Activated naive CD4-positive, alpha-beta T cell treated with anti-CD3 and anti-CD28 coated beads, Interleukin-2, amount 10 ng/mL, durations not matched to agents 7 days and 5 days (primary cell): ENCODE data around the gene STAC3.

ENCODE experiments used
- CTCF ChIA-PET: fragments of 350-600 bp; sonication (Branson Sonifier 250); formaldehyde crosslinking; loops from one replicate; lab custom pipeline; 2021; ENCODE audit warnings: antibody characterized with exemption; lab: Charles Lee
- DNase-seq: peaks from one replicate; pipeline ENCODE4 v3.0.0-alpha.2; 2020
- H3K27ac Mint-ChIP-seq: one replicate; pipeline ENCODE4 v1.8.0; 2021; ENCODE audit warnings: mild to moderate bottlenecking, moderate library complexity, mixed read lengths
- H3K27me3 Mint-ChIP-seq: one replicate; pipeline ENCODE4 v1.8.0; 2021; ENCODE audit warnings: mild to moderate bottlenecking, mixed read lengths
- H3K36me3 Mint-ChIP-seq: one replicate; pipeline ENCODE4 v1.8.0; 2021; ENCODE audit warnings: mixed read lengths
- H3K4me1 Mint-ChIP-seq: one replicate; pipeline ENCODE4 v1.8.0; 2021; ENCODE audit warnings: mixed read lengths
- H3K4me3 Mint-ChIP-seq: one replicate; pipeline ENCODE4 v1.8.0; 2021; ENCODE audit warnings: mild to moderate bottlenecking, moderate library complexity, mixed read lengths
- H3K9me3 Mint-ChIP-seq: one replicate; pipeline ENCODE4 v1.8.0; 2021; ENCODE audit warnings: mixed read lengths

STAC3 gene

DNA sequence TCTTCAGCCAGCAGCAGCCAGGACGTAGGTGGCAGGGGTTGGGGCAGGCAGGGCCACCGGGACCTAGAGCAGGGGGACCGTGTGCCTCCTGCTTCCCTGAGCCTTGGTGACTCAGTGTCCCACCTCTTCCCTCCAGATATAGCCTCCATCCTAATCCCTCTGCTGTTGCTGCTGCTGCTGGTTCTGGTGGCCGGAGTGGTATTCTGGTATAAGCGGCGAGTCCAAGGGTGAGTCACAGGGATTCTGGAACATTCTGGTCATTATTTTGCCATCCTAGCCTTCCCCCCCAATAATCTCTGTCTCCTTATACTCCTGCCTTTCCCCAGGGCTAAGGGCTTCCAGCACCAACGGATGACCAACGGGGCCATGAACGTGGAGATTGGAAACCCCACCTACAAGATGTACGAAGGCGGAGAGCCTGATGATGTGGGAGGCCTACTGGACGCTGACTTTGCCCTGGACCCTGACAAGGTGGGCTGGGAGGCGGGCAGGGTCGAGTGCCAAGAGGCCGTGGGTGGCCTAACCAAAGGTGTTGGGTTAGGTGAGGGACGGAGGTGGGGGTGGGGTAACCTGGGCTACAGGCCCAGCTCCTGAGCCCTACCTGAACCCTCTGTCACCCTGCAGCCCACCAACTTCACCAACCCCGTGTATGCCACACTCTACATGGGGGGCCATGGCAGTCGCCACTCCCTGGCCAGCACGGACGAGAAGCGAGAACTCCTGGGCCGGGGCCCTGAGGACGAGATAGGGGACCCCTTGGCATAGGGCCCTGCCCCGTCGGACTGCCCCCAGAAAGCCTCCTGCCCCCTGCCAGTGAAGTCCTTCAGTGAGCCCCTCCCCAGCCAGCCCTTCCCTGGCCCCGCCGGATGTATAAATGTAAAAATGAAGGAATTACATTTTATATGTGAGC lies 38.9 kb downstream of the STAC3 start:
- Mint-ChIP-seq H3K4me3 (no peak overlapping the region), H3K9me3 (no peaks in the 10 kb centered on the region), H3K27me3 (peaks cover 51% of the 10 kb centered on the region), H3K4me1 (peaks cover 31% of the 10 kb centered on the region), H3K36me3 (no peaks in the 10 kb centered on the region), H3K27ac (no peak overlapping the region)
- no peak for DNase-seq
- CTCF ChIA-PET = interaction anchor here (2.4 to 10.5 kb wide), 4 partner anchors 16 to 246 kb away, joined by 10 to 318 read pairs (median 68); partner anchors contain the start of genes GLI1, SHMT2 and STAC3

DNA sequence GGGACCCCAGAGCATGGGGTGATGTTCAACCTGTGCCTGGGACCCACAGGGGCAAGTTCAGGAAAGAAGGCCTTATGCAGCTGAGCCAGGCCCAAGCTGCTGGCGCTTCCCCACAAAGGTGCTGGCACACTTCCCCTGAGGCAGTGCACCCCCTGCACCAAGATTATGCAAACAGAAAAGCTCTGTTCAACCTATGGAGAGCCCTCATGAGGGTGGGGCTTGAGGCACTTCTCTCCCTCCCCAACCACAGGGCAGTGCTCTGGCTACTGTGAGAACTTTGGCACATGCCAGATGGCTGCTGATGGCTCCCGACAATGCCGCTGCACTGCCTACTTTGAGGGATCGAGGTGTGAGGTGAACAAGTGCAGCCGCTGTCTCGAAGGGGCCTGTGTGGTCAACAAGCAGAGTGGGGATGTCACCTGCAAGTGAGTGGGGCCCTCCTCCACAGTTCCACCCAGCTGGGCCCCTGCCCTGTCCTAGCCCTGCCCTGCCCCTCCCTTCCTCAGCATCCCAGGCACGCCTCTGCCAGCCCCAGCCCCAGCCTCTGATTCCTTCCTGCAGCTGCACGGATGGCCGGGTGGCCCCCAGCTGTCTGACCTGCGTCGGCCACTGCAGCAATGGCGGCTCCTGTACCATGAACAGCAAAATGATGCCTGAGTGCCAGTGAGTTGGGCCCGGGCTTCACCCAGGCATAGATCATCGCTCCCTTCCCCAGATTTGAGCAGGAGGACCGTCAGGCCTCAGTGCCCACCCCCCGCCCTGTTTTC lies 39.9 kb downstream of the STAC3 start:
- no peaks in the 10 kb centered on the region for H3K36me3 Mint-ChIP-seq
- peaks cover 31% of the 10 kb centered on the region for H3K4me1 Mint-ChIP-seq
- CTCF ChIA-PET = interaction anchor here (10.5 kb wide), 1 partner anchor 31 kb away, joined by 318 read pairs; a partner anchor contains a TSS

DNA sequence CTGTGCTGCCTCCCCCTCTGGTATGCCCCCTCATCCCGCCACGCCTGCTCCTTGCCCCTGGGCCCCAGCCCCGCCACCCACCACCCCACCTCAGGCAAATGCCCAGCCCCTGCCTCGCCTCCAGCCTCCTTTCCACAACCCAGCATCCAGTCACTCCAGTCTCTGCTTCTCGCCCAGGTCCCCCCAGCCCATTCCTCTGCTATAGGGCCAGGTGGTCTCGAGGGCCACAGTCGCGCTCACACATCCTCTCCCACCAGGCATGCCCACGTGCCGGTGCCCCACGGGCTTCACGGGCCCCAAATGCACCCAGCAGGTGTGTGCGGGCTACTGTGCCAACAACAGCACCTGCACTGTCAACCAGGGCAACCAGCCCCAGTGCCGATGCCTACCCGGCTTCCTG lies 40.5 kb downstream of the STAC3 start:
- Mint-ChIP-seq H3K4me3 (no peak overlapping the region), H3K9me3 (no peaks in the 10 kb centered on the region), H3K27me3 (peaks cover 37% of the 10 kb centered on the region), H3K36me3 (no peaks in the 10 kb centered on the region), H3K27ac (no peak overlapping the region), H3K4me1 (peaks cover 24% of the 10 kb centered on the region)
- CTCF ChIA-PET = interaction anchor here (10.5 kb wide), 1 partner anchor 31 kb away, joined by 318 read pairs; a partner anchor contains a TSS
- DNase-seq = no peak

More for the DNA sequence above, 39.9 kb downstream of the STAC3 start:
- DNase-seq = no peak
- H3K27ac Mint-ChIP-seq = no peak overlapping the region
- no peak overlapping the region for H3K4me3 Mint-ChIP-seq
- H3K9me3 Mint-ChIP-seq = no peaks in the 10 kb centered on the region
- H3K27me3 Mint-ChIP-seq = peaks cover 44% of the 10 kb centered on the region

DNA sequence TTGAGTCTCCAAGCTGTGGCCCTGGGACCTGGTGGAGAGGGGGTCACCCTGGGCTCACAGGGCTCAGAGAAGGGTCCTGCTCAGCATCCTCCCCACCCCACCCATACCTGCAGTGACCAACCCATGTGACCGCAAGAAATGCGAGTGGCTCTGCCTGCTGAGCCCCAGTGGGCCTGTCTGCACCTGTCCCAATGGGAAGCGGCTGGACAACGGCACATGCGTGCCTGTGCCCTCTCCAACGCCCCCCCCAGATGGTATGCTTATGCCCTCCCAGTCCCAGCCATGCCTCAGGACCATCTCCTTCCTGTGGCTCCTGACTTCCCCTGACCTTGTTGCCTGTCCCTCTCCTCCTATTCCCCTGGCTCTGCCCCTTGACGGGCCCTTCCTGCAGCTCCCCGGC lies 41.1 kb downstream of the STAC3 start:
- Mint-ChIP-seq H3K27ac (no peak overlapping the region), H3K36me3 (no peaks in the 10 kb centered on the region), H3K9me3 (no peaks in the 10 kb centered on the region), H3K27me3 (peaks cover 32% of the 10 kb centered on the region), H3K4me1 (peaks cover 20% of the 10 kb centered on the region), H3K4me3 (no peak overlapping the region)
- DNase-seq = no peak
- CTCF ChIA-PET = interaction anchor here (10.5 kb wide), 1 partner anchor 32 kb away, joined by 318 read pairs; a partner anchor contains a TSS

DNA sequence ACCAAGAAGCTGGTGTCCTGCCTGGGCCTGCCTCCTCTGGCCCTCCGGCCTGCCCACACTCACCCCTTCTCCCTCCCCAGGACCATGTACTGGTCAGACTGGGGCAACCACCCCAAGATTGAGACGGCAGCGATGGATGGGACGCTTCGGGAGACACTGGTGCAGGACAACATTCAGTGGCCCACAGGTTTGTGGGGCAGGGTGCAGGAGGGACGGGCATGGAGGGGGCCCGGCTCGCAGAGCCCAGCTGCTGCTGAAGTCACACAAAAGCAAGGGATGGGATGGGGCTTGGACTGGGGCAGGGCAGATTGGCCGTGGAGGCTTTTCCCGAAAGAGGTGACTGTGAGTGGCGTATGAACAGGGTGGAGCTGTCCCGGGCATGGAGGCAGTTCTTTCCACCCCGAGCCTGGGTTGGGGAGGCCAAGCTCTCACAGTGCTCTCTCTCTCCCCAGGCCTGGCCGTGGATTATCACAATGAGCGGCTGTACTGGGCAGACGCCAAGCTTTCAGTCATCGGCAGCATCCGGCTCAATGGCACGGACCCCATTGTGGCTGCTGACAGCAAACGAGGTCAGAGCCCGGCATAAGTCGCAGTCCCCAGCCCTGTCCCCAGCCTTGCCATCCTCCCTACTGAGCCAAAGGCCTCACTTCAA lies 42.2 kb downstream of the STAC3 start:
- Mint-ChIP-seq H3K4me3 (no peak overlapping the region), H3K27ac (no peak overlapping the region), H3K27me3 (peaks cover 20% of the 10 kb centered on the region), H3K9me3 (no peaks in the 10 kb centered on the region), H3K4me1 (peaks cover 9% of the 10 kb centered on the region), H3K36me3 (no peaks in the 10 kb centered on the region)
- no peak for DNase-seq
- CTCF ChIA-PET = interaction anchor here (0.9 to 1.4 kb wide), 2 partner anchors 32 to 34 kb away, joined by 4 to 5 read pairs; no protein-coding TSS in a partner anchor

DNA sequence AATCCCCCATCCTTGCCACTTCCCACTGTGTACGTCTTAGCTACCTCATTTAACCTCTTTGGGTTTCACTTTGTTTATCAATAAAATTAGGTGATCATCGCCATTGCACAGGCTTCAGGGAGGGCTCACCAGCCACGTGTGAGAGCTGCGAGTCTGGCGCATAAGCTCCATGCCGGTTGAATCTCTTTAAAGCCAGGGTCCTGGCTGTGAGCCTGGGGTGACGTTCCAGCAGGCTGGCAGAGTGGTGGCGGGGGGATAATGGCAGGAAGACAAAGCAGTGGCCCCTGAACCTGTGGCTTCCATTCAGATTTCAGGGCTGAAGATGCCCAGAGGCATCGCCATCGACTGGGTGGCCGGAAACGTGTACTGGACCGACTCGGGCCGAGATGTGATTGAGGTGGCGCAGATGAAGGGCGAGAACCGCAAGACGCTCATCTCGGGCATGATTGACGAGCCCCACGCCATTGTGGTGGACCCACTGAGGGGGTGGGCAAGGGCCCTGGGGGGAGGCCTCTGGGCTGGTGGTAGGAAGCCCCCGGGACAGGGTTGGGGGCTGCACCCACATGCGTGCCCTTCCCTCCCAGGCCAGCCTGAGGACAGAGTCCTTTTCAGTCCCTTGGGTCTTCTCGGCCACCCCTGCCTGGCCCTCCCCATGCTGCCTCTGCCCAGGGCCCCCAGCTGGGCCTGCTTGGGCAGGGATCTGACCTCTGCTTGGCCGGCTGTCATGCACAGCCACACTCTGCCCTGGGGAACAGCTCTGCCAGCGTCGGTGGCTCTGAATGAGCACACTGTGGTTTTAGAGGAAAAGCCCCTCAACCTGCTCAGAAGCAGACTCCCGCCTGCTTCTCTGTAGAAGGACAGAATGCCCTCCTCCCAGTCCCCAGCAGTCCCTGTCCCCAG lies 43.0 kb downstream of the STAC3 start:
- Mint-ChIP-seq H3K4me3 (no peak overlapping the region), H3K27me3 (peaks cover 13% of the 10 kb centered on the region), H3K4me1 (peaks cover 3% of the 10 kb centered on the region), H3K9me3 (no peaks in the 10 kb centered on the region), H3K36me3 (no peaks in the 10 kb centered on the region), H3K27ac (no peak overlapping the region)
- DNase-seq = no peak
- CTCF ChIA-PET = interaction anchor here (0.9 to 1.4 kb wide), 2 partner anchors 32 to 35 kb away, joined by 4 to 5 read pairs; no protein-coding TSS in a partner anchor

DNA sequence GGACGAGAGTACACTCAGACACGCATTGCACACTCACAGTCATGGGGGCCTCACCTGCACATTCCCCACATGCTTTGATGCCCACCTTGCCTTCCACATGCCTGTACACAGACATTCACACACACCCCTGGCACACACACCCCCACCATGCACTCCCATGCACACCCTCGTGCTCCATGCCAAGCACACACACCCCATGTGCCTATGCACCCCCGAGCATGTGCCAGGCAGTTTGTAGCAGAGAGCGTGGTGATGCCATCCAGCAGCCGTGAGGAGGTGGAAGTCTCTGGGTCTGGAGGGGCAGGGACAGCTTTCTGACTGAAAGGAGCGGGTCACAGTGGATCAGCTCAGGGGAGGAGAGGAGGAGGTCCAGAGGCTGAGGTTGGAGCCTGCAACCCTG lies 45.1 kb downstream of the STAC3 start:
- no peaks in the 10 kb centered on the region for H3K9me3 Mint-ChIP-seq
- CTCF ChIA-PET = interaction anchor here (0.6 to 1.0 kb wide), 2 partner anchors 8 to 37 kb away, joined by 3 read pairs; no protein-coding TSS in a partner anchor
- H3K4me3 Mint-ChIP-seq = no peak overlapping the region
- no peaks in the 10 kb centered on the region for H3K4me1 Mint-ChIP-seq
- H3K27ac Mint-ChIP-seq = no peak overlapping the region
- no peak for DNase-seq
- H3K27me3 Mint-ChIP-seq = peaks cover 4% of the 10 kb centered on the region
- no peaks in the 10 kb centered on the region for H3K36me3 Mint-ChIP-seq

DNA sequence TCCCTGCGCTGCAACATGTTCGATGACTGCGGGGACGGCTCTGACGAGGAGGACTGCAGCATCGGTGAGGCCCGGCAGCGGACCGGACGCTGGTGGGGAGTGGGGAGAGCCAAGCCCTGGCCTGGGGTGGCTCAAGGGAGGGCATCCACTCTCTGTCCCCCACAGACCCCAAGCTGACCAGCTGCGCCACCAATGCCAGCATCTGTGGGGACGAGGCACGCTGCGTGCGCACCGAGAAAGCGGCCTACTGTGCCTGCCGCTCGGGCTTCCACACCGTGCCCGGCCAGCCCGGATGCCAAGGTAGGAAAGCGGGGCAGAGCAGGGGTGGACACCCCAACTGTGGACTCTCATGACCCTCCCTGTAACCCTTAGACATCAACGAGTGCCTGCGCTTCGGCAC lies 45.8 kb downstream of the STAC3 start:
- Mint-ChIP-seq H3K4me3 (no peak overlapping the region), H3K36me3 (no peaks in the 10 kb centered on the region), H3K27ac (no peak overlapping the region), H3K9me3 (no peaks in the 10 kb centered on the region), H3K27me3 (no peaks in the 10 kb centered on the region), H3K4me1 (no peaks in the 10 kb centered on the region)
- no peak for DNase-seq
- CTCF ChIA-PET = interaction anchor here (0.6 kb wide), 1 partner anchor 9 kb away, joined by 3 read pairs; no protein-coding TSS in a partner anchor

DNA sequence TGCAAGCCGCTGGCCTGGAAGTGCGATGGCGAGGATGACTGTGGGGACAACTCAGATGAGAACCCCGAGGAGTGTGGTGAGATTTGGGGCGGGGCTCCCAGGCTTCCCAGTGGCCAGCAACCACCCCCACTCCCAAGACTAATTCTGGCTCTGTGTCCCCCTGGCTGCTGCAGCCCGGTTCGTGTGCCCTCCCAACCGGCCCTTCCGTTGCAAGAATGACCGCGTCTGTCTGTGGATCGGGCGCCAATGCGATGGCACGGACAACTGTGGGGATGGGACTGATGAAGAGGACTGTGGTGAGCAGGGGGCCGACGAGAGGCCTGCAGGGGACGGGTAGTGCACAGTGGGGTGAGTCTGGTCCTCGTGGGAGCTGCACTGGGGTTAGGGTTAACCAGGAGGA lies 46.5 kb downstream of the STAC3 start:
- H3K27me3 Mint-ChIP-seq = no peaks in the 10 kb centered on the region
- H3K36me3 Mint-ChIP-seq = no peaks in the 10 kb centered on the region
- no peak overlapping the region for H3K4me3 Mint-ChIP-seq
- no peak overlapping the region for H3K27ac Mint-ChIP-seq
- no peaks in the 10 kb centered on the region for H3K4me1 Mint-ChIP-seq
- DNase-seq = no peak
- no peaks in the 10 kb centered on the region for H3K9me3 Mint-ChIP-seq
- CTCF ChIA-PET = no interaction called here

DNA sequence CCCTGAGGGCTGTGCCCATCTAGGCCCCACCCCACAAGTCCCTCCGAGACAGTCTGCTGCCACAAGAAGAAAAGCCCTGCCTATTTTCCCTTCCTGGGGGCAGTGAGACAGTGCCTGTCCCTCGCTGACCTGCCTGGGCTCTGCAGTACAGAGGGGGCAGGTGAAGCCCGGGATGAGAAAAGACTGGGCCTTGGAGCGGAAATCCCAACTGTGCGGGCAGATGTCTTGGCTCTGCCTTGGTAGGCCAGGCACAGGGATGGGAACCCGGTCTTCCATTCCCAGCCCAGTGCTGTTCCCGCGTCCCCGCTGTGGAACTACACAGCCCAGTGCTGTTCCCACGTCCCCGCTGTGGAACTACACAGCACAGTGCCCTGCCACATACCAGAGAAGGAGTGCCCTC lies 47.2 kb downstream of the STAC3 start:
- CTCF ChIA-PET = no interaction called here
- no peak for DNase-seq
- Mint-ChIP-seq H3K4me3 (no peak overlapping the region), H3K4me1 (no peaks in the 10 kb centered on the region), H3K27ac (no peak overlapping the region), H3K9me3 (no peaks in the 10 kb centered on the region), H3K27me3 (no peaks in the 10 kb centered on the region), H3K36me3 (no peaks in the 10 kb centered on the region)

DNA sequence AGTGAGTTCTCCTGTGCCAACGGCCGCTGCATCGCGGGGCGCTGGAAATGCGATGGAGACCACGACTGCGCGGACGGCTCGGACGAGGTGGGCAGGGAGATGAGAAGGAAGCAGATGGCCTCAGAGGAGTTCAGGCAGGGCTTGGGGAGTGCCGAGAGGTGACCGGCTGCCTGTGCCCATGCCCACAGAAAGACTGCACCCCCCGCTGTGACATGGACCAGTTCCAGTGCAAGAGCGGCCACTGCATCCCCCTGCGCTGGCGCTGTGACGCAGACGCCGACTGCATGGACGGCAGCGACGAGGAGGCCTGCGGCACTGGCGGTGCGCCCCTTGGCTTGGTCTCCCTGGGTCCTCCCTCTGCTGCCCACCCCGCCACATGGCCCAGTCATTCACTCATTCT lies 47.8 kb downstream of the STAC3 start:
- Mint-ChIP-seq H3K9me3 (no peaks in the 10 kb centered on the region), H3K4me3 (no peak overlapping the region), H3K36me3 (no peaks in the 10 kb centered on the region), H3K27ac (no peak overlapping the region), H3K4me1 (no peaks in the 10 kb centered on the region), H3K27me3 (no peaks in the 10 kb centered on the region)
- CTCF ChIA-PET = interaction anchor here (1.4 kb wide), 1 partner anchor 11 kb away, joined by 4 read pairs; no protein-coding TSS in a partner anchor
- DNase-seq = no peak

DNA sequence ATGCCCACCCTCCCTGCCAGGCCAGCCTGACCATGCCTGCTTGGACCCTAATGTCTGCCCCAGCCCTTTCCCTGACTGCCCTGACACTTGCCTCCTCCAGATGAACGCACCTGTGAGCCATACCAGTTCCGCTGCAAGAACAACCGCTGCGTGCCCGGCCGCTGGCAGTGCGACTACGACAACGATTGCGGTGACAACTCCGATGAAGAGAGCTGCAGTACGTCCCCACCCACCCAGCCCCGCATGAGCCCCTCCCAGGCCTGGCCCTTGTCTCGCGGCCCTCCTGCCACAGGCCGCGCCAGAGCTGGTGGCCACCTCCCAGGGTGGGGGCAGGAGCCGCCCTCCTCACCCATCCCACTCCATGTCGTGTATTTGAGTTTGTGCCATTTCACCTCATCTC lies 48.7 kb downstream of the STAC3 start:
- Mint-ChIP-seq H3K4me3 (no peak overlapping the region), H3K36me3 (no peaks in the 10 kb centered on the region), H3K27ac (no peak overlapping the region), H3K4me1 (no peaks in the 10 kb centered on the region), H3K27me3 (no peaks in the 10 kb centered on the region), H3K9me3 (no peaks in the 10 kb centered on the region)
- DNase-seq = no peak
- CTCF ChIA-PET = interaction anchor here (1.4 kb wide), 1 partner anchor 12 kb away, joined by 4 read pairs; no protein-coding TSS in a partner anchor

DNA sequence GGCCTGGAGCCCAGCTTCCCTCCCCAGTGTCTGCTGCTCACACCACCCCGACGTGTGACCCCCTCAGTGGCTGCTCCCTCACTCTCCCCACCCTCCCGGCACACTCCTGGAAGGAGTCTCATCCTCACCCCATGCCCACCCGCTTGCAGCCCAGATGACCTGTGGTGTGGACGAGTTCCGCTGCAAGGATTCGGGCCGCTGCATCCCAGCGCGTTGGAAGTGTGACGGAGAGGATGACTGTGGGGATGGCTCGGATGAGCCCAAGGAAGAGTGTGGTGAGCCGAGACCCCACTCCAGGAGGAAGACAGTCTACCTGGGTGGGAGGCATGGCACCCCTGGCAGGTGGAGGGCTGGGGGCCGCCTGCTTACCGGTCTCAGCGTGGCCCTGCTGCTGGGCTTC lies 49.4 kb downstream of the STAC3 start:
- no peaks in the 10 kb centered on the region for H3K27me3 Mint-ChIP-seq
- no peaks in the 10 kb centered on the region for H3K4me1 Mint-ChIP-seq
- no peak for DNase-seq
- no peaks in the 10 kb centered on the region for H3K36me3 Mint-ChIP-seq
- no peaks in the 10 kb centered on the region for H3K9me3 Mint-ChIP-seq
- H3K27ac Mint-ChIP-seq = no peak overlapping the region
- H3K4me3 Mint-ChIP-seq = no peak overlapping the region
- CTCF ChIA-PET = no interaction called here
